HTR-8/SVneo (cell line): ENCODE results near the gene SLC38A4.
A peak's percentile ranks its signal among the peaks of the same experiment; 100 is the strongest.
"Not testable (repeated sequence)": the region's sequence is repeated elsewhere in the genome, so short reads cannot be mapped to it uniquely, and the experiment has no call there.

Experiments
- DNase-seq: peaks from one replicate; pipeline ENCODE4 v3.0.0; 2011; ENCODE audit warnings: low spot score, mixed read lengths; ENCODE audit not compliant: insufficient read length
- FAIRE-seq: peaks from 2 replicates; lab custom pipeline; 2011; peaks lifted over from hg19 to GRCh38; lab: Jason Lieb, UNC

The SLC38A4 gene

DNA sequence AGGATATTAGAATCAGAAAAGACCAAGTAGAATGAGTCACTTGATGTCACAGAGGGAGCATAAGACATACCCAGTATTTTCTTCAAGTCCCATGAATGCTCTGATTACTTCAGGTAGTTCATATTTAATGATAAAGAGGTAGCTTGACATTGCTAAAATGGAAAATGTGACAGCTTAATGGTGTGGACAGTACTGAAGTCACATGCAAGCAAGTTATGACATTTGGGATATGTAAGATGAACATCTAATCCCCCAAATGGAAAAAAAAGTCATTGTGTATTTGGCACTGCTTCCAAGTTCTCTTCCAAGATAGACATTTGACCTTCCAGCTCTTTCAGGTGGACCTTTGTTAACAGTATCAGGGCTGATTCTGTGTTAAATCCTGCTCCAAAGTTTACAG is 45.9 kb downstream of the SLC38A4 start:
- DNase-seq (no peak), FAIRE-seq (no peak)

GRCh38 chr12:46779063-46779462 is 46.7 kb downstream of the SLC38A4 start:
- FAIRE-seq (no peak), DNase-seq (no peak)

GRCh38 chr12:46778415-46778814 is 47.4 kb downstream of the SLC38A4 start:
- DNase-seq (no peak), FAIRE-seq (no peak)

- DNase-seq = no peak
- FAIRE-seq = no peak
Measured at GRCh38 chr12:46777587-46777986, 48.2 kb downstream of the SLC38A4 start.

- FAIRE-seq = no peak
- no peak for DNase-seq
Measured at GRCh38 chr12:46775796-46776195, 50.0 kb downstream of the SLC38A4 start.

GRCh38 chr12:46774322-46774633 is 51.5 kb downstream of the SLC38A4 start:
- FAIRE-seq (no peak), DNase-seq (no peak)

- DNase-seq = peak; percentile 13
Measured at GRCh38 chr12:46773586-46774321, 52.0 kb downstream of the SLC38A4 start.

DNA sequence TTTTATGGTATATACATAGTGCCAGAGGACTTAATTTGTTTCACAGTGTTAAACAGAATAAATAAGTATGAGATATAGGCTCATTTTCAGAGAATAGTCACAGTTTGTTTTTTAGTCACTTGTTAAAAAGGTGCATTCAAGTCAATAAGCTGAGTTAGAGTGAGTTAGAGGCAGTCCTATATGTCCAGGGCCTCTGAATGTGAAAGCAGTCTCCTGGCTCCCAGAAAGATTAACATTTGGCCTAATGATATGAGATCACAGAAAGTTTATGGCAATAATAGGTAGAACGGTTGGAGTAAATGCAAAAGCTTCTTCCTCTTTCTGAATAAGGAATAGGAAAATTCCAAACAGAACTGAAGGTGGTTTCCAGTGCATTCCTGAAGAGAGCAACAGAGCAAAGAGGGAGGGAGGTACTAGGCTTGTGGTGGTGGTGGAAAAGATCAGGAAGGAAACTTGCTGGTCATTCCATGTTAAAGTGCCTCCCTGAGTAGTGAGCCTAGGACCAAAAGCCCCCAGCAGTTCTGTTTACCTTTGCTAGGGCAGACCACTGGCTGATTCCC is 54.4 kb downstream of the SLC38A4 start:
- no peak for DNase-seq
- FAIRE-seq = no peak

More at GRCh38 chr12:46773586-46774321, 52.0 kb downstream of the SLC38A4 start:
- FAIRE-seq = peak; percentile 13

- FAIRE-seq (peak; percentile 59), DNase-seq (peak; percentile 22)
Measured at GRCh38 chr12:46770501-46771183, 55.2 kb downstream of the SLC38A4 start.

- DNase-seq = no peak
- no peak for FAIRE-seq
Measured at GRCh38 chr12:46764005-46764404, 61.8 kb downstream of the SLC38A4 start.

- no peak for DNase-seq
- FAIRE-seq = no peak
Measured at GRCh38 chr12:46763230-46763629, 62.6 kb downstream of the SLC38A4 start.

DNA sequence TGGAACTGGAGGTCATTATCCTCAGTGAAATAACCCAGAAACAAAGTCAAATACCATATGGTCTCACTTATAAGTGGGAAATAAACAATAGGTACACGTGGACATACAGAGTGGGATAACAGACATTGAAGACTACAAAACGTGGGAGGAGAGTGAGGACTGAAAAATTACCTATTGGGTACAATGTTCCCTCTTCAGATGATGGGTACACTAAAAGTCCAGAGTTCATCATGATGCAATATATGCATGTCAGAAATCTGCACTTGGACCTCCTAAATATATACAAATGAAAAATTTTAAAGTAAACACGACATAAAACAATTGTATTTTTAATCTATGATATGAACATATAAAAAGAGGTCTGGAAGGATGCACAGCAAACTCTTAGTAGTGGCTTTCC is 71.2 kb downstream of the SLC38A4 start:
- FAIRE-seq = no peak
- no peak for DNase-seq

GRCh38 chr12:46752396-46752795 is 73.4 kb downstream of the SLC38A4 start:
- DNase-seq (no peak), FAIRE-seq (no peak)

DNA sequence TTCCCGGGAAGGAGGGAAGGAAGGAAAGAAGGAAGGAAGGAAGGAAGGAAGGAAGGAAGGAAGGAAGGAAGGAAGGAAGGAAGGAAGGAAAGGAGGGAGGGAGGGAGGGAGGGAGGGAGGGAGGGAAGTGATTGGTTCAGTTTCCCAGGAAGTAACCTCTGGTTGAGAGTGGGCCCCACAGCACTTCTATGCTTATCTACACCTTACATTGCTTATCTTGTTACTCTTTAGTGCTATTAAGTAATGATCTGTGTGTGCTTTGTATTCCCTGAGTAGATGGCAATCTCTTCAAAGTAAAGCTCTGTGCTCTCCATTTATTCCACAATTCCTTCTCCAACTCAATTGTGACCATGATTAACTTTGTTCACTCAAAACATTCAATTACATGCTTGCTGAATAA is 74.6 kb downstream of the SLC38A4 start:
- FAIRE-seq = no peak

GRCh38 chr12:46749322-46749721 is 76.5 kb downstream of the SLC38A4 start:
- FAIRE-seq (no peak), DNase-seq (no peak)

More for the DNA sequence above, 74.6 kb downstream of the SLC38A4 start:
- DNase-seq = no peak

DNA sequence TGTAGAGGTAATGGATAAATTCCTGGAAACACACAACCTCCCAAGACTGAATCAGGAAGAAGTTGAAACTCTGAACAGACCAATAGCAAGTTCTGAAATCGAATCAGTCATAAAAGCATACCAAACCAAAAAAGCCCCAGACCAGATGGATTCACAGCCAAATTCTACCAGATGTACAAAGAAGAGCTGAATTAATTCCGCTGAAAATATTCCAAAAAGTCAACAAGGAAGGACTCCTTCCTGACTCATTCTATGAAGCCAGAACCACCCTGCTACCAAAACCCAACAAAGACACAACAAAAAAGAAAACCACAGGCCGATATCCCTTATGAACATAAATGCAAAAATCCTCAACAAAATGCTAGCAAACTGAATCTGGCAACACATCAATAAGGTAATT is 81.5 kb downstream of the SLC38A4 start:
- no peak for FAIRE-seq
- no peak for DNase-seq

DNA sequence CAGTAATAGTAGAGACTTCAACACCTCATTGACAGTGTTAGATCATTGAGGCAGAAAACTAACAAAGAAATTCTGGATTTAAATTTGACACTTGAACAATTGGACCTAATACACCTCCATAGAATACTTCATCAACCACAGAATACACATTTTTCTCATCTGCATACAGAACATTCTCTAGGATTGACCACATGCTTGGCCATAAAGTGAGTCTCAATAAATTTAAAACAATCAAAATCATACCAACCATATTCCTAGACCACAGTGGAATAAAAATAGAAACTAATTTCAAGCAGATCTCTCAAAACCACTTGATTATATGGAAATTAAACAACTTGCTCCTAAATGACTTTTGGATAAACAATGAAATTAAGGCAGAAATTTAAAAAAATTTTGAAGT is 82.3 kb downstream of the SLC38A4 start:
- DNase-seq (no peak), FAIRE-seq (no peak)

GRCh38 chr12:46742271-46742670 is 83.5 kb downstream of the SLC38A4 start:
- FAIRE-seq, DNase-seq: not testable (repeated sequence)

GRCh38 chr12:46725332-46725731 is 100.5 kb downstream of the SLC38A4 start:
- DNase-seq (no peak), FAIRE-seq (no peak)

DNA sequence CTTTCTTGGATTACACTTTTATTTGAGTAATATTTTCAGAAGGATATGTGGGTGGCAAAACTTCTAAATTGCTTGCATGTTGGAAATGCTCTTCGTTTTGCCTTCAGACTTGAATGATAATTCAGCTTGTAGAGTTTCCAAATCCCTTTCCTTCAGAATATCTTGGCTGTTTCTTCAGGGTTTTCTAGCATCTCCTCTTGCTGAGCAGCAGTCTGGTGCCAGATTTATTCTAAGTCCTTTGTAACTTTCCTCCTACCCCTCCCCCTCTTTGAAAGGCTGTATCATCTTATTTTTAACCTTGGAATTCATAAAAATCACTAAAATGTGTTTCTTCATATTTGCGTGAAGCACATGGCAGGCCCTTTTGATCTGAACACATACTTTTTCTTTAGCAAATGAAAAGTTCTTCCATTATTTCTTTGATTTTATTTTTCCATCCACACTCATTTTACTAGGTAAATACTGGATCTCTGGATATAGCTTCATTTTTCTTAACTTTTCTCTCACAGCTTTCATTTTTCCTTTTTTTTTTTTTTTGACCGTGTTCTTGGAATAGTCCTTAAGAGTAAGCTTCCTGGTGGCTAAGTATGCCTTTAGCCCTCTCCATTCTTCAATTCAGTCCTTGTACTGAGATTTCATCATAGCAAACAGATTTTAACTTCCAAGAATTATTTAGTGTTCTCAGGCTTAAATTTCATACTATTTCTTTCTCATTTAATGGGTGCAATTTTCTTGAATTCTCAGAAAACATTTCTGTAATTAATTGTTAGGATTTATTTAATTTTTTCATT is 102.0 kb downstream of the SLC38A4 start:
- FAIRE-seq (no peak), DNase-seq (no peak)
